Neuronal stem cell (in vitro differentiated cells): Measurements from ENCODE around the gene SNX11.

Experiments
- DNase-seq: peaks from one replicate; pipeline ENCODE4 v3.0.0-alpha.2; 2013; ENCODE audit warnings: low spot score
- H2AFZ ChIP-seq: one replicate; pipeline ENCODE4 v1.6.1; 2013; ENCODE audit warnings: mild to moderate bottlenecking, low read length, inconsistent platforms
- H2AK5ac ChIP-seq: 2 replicates; pipeline ENCODE4 v1.6.1; 2013; ENCODE audit warnings: low read depth, mild to moderate bottlenecking, inconsistent platforms, low read length, moderate library complexity, mixed read lengths
- H2BK120ac ChIP-seq: 2 replicates; pipeline ENCODE4 v1.6.1; 2013; ENCODE audit warnings: low read depth, mild to moderate bottlenecking, inconsistent platforms, low read length, moderate library complexity, mixed read lengths
- H2BK12ac ChIP-seq: one replicate; pipeline ENCODE4 v1.6.1; 2013; ENCODE audit warnings: low read length, inconsistent platforms
- H2BK15ac ChIP-seq: 2 replicates; pipeline ENCODE4 v1.6.1; 2013; ENCODE audit warnings: mild to moderate bottlenecking, low read length, inconsistent platforms, mixed read lengths
- H2BK5ac ChIP-seq: one replicate; pipeline ENCODE4 v1.6.1; 2013; ENCODE audit warnings: inconsistent platforms, mild to moderate bottlenecking, low read length, moderate library complexity
- H3K14ac ChIP-seq: one replicate; pipeline ENCODE4 v1.6.1; 2013; ENCODE audit warnings: low read length, inconsistent platforms
- H3K18ac ChIP-seq: 2 replicates; pipeline ENCODE4 v1.6.1; 2013; ENCODE audit warnings: low read length, inconsistent platforms
- H3K23ac ChIP-seq: 2 replicates; pipeline ENCODE4 v1.6.1; 2013; ENCODE audit warnings: low read depth, mild to moderate bottlenecking, mixed read lengths, low read length, inconsistent platforms; ENCODE audit not compliant: poor library complexity
- H3K27ac ChIP-seq: replicated peaks from 3 replicates; pipeline ENCODE4 v1.5.1; 2013; ENCODE audit warnings: low read length, inconsistent platforms
- H3K27me3 ChIP-seq, 3 experiments: 2 replicates each; pipeline ENCODE4 v1.6.1; 2013; ENCODE audit warnings: low read length in 3 of 3, mild to moderate bottlenecking in 2 of 3, inconsistent platforms in 1 of 3, low read depth in 1 of 3, mixed read lengths in 1 of 3, moderate library complexity in 1 of 3; ENCODE audit not compliant: control insufficient read depth in 3 of 3, insufficient read depth in 3 of 3
- H3K36me3 ChIP-seq, 2 donors: replicated peaks in 1 of 2; 2 replicates each; pipeline ENCODE4 v1.6.1; 2013; ENCODE audit warnings: low read length in 2 of 2; ENCODE audit not compliant: control insufficient read depth in 2 of 2, insufficient read depth in 2 of 2
- H3K4ac ChIP-seq: 2 replicates; pipeline ENCODE4 v1.6.1; 2013; ENCODE audit warnings: inconsistent platforms, mild to moderate bottlenecking, low read length, moderate library complexity
- H3K4me1 ChIP-seq, 2 donors: 1 replicate in 1 of 2; 2 replicates in 1 of 2; pipeline ENCODE4 v1.6.1; 2013; ENCODE audit warnings: low read length in 2 of 2, low read depth in 1 of 2; ENCODE audit not compliant: control insufficient read depth in 2 of 2, insufficient read depth in 1 of 2
- H3K4me2 ChIP-seq: one replicate; pipeline ENCODE4 v1.6.1; 2013; ENCODE audit warnings: mild to moderate bottlenecking, low read length, inconsistent platforms; ENCODE audit not compliant: insufficient read depth, poor library complexity, severe bottlenecking
- H3K4me3 ChIP-seq, 2 donors: 2 replicates each; pipeline ENCODE4 v1.5.1; 2013; ENCODE audit warnings: low read length in 2 of 2, mild to moderate bottlenecking in 2 of 2, inconsistent platforms in 1 of 2, moderate library complexity in 1 of 2
- H3K79me1 ChIP-seq: one replicate; pipeline ENCODE4 v1.6.1; 2013; ENCODE audit warnings: low read depth, mild to moderate bottlenecking, inconsistent platforms, low read length, moderate library complexity
- H3K9ac ChIP-seq: one replicate; pipeline ENCODE4 v1.6.1; 2013; ENCODE audit warnings: mild to moderate bottlenecking, low read depth, low read length, inconsistent platforms; ENCODE audit not compliant: poor library complexity
- H3K9me3 ChIP-seq, 2 donors: replicated peaks in 1 of 2; 2 replicates each; pipeline versions ENCODE3 to v1.6.1; 2013; ENCODE audit warnings: low read length in 2 of 2, mild to moderate bottlenecking in 2 of 2, inconsistent platforms in 1 of 2, low read depth in 1 of 2, mixed read lengths in 1 of 2, moderate library complexity in 1 of 2; ENCODE audit not compliant: control insufficient read depth in 2 of 2, insufficient read depth in 1 of 2
- H4K8ac ChIP-seq: one replicate; pipeline ENCODE4 v1.6.1; 2013; ENCODE audit warnings: low read depth, mild to moderate bottlenecking, inconsistent platforms, low read length, moderate library complexity
- H4K91ac ChIP-seq: one replicate; pipeline ENCODE4 v1.6.1; 2013; ENCODE audit warnings: low read length, low read depth, mild to moderate bottlenecking, inconsistent platforms; ENCODE audit not compliant: poor library complexity
- WGBS, 2 donors: extraction: QIAGEN DNeasy Blood & Tissue Kit; methylation state at CpG; one replicate each; pipeline ENCODE4 v1.1.7; 2013; ENCODE audit warnings: missing lambda C conversion rate in 2 of 2, mixed read lengths in 1 of 2; ENCODE audit not compliant: insufficient read length in 2 of 2, insufficient replicate concordance in 1 of 2; ENCODE audit errors: extremely low coverage in 2 of 2; 5-methylcytosine and 5-hydroxymethylcytosine counted together

Gene SNX11

DNA sequence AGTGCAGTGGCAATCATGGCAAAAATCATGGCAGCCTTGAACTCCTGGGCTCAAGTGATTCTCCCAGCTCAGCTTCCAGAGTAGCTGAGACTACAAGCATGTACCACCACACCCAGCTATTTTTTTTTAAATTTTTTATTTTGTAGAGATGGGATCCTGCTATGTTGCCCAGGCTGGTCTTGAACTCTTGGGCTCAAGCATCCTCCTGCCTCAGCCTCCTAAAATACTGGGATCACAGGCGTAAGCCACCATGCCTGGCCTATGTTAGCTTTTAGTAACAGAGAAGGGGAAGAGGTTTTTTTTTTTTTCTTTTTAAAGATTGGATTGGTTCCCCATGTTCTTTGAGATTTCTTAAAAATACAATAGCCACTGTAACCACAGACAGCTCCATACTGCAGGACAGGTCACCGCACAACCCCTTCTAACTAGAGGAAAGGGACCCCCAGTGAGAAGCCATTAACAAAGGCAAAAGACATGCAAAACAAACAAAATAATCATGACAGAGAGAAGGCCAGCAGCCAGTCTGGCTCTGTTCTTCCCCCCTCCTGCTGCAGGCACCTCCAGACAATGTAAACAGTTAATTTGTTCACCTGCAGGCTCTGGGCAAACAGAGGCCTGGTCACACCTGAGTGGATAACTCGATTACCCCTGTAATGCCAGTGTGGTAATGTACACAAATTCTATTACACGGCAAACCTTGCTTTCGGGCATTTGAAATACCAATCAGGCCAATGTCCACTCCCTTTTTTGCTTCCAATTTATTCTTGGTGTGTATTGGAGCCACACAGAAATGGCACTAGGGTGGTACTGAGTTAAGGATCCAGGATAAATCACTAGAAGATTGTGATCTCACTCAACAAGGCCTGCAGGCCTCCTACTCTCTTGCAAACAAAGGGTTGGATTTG lies 52.9 kb downstream of the SNX11 start:
- H3K4ac ChIP-seq: no peak overlapping the region
- H3K14ac ChIP-seq: no peak overlapping the region
- no peak overlapping the region for H3K23ac ChIP-seq
- H3K9me3 ChIP-seq: no peaks in the 10 kb centered on the region
- H2BK120ac ChIP-seq: no peak overlapping the region
- DNase-seq: no peak
- H3K27me3 ChIP-seq: peaks cover 0 to 56% (median 0%) of the 10 kb centered on the region in 3 experiments
- H3K27ac ChIP-seq: no peak overlapping the region
- H3K4me2 ChIP-seq: no peak overlapping the region
- H3K18ac ChIP-seq: no peak overlapping the region
- no peak overlapping the region for H3K9ac ChIP-seq
- WGBS, 2 donors: no CpG with 5 or more reads among the region's 5 CpGs
- H4K8ac ChIP-seq: no peak overlapping the region
- no peak overlapping the region for H4K91ac ChIP-seq
- no peak overlapping the region for H2BK5ac ChIP-seq
- H2BK12ac ChIP-seq: no peak overlapping the region
- peaks cover 0 to 7% of the 10 kb centered on the region in 2 donors for H3K4me1 ChIP-seq
- H2AFZ ChIP-seq: no peak overlapping the region
- H3K4me3 ChIP-seq: no peak overlapping the region
- H2BK15ac ChIP-seq: no peak overlapping the region
- no peaks in the 10 kb centered on the region for H3K36me3 ChIP-seq
- H2AK5ac ChIP-seq: no peak overlapping the region
- H3K79me1 ChIP-seq: no peaks in the 10 kb centered on the region

- WGBS, 2 donors: no CpG with 5 or more reads among the region's 4 CpGs
- no peak overlapping the region for H3K23ac ChIP-seq
Measured at GRCh38 chr17:48161127-48161905, 53.8 kb downstream of the SNX11 start.

GRCh38 chr17:48162306-48162934 lies 54.9 kb downstream of the SNX11 start:
- Histone ChIP-seq H3K79me1 (no peaks in the 10 kb centered on the region), H3K9ac (no peak overlapping the region), H3K4me3 (no peak overlapping the region), H3K9me3 (no peaks in the 10 kb centered on the region), H3K36me3 (no peaks in the 10 kb centered on the region), H2BK12ac (no peak overlapping the region), H3K4me1 (peaks cover 0 to 1% of the 10 kb centered on the region in 2 donors), H3K14ac (no peak overlapping the region), H3K27me3 (peaks cover 0 to 57% (median 0%) of the 10 kb centered on the region in 3 experiments), H3K23ac (no peak overlapping the region), H3K27ac (no peak overlapping the region), H2AFZ (no peak overlapping the region), H3K4me2 (no peak overlapping the region), H3K4ac (no peak overlapping the region), H4K8ac (no peak overlapping the region), H2BK5ac (no peak overlapping the region), H4K91ac (no peak overlapping the region), H3K18ac (no peak overlapping the region), H2AK5ac (no peak overlapping the region), H2BK15ac (no peak overlapping the region), H2BK120ac (no peak overlapping the region)
- WGBS, 2 donors: no CpG with 5 or more reads among the region's 5 CpGs
- no peak for DNase-seq

More at GRCh38 chr17:48161127-48161905, 53.8 kb downstream of the SNX11 start:
- Histone ChIP-seq H3K4me2 (no peak overlapping the region), H2BK12ac (no peak overlapping the region), H3K14ac (no peak overlapping the region), H3K79me1 (no peaks in the 10 kb centered on the region), H3K27me3 (peaks cover 0 to 54% (median 0%) of the 10 kb centered on the region in 3 experiments), H3K18ac (no peak overlapping the region), H3K27ac (no peak overlapping the region), H4K8ac (no peak overlapping the region), H2BK15ac (no peak overlapping the region), H4K91ac (no peak overlapping the region), H2BK120ac (no peak overlapping the region), H3K36me3 (no peaks in the 10 kb centered on the region), H2BK5ac (no peak overlapping the region), H3K4me1 (peaks cover 0 to 3% of the 10 kb centered on the region in 2 donors), H3K4me3 (no peak overlapping the region), H3K9me3 (no peaks in the 10 kb centered on the region), H2AFZ (no peak overlapping the region), H3K4ac (no peak overlapping the region), H3K9ac (no peak overlapping the region), H2AK5ac (no peak overlapping the region)
- no peak for DNase-seq
